ENCODE results near the gene KIF11.

DNA sequence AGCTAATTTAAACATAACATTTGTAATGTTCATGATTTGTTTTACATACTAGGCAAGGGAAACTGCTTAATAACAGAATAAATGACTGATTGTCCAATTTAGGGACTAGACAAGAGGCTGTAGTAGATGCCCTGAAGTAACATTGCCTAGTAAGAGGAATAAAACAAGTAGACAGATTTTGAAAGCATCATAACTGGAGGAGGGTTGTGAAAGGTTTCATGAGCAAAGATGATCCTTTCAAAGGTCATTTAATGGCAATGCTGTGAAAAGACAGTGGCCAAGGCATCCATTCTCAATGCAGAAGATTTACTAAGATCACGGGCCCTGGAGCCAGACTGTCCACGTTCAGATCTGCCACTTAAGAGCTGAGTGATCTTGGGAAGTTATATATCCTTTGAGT, 52.0 kb downstream of the KIF11 start:
- TF ChIP-seq HDAC2 (IDR thresholded peaks at IDR 0.05) (no peak), ESRRA (IDR thresholded peaks at IDR 0.05; ENCODE audit: borderline replicate concordance, low read length) (no peak), CEBPB (IDR thresholded peaks at IDR 0.05) (no peak), CHD4 (IDR thresholded peaks at IDR 0.05; ENCODE audit: borderline replicate concordance) (no peak)
- TF ChIP-seq, protein P1, sequence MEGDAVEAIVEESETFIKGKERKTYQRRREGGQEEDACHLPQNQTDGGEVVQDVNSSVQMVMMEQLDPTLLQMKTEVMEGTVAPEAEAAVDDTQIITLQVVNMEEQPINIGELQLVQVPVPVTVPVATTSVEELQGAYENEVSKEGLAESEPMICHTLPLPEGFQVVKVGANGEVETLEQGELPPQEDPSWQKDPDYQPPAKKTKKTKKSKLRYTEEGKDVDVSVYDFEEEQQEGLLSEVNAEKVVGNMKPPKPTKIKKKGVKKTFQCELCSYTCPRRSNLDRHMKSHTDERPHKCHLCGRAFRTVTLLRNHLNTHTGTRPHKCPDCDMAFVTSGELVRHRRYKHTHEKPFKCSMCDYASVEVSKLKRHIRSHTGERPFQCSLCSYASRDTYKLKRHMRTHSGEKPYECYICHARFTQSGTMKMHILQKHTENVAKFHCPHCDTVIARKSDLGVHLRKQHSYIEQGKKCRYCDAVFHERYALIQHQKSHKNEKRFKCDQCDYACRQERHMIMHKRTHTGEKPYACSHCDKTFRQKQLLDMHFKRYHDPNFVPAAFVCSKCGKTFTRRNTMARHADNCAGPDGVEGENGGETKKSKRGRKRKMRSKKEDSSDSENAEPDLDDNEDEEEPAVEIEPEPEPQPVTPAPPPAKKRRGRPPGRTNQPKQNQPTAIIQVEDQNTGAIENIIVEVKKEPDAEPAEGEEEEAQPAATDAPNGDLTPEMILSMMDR (IDR thresholded peaks at IDR 0.05), result no peak

Measured in A549 (cell line).